Measurements from ENCODE around the gene LASP1. TPM values are rescaled to one million over a fixed set of nuclear protein-coding genes. Genes with fewer than 3 reads are reported as not detected.

Gene LASP1
- total and polyA plus RNA-seq, 2 experiments from 2014 or later = 198 to 250 TPM

- peaks cover 34% of the 10 kb centered on the region for H4K20me1 ChIP-seq (ENCODE audit: insufficient read depth)
Measured at GRCh38 chr17:38905375-38905774, 35.5 kb downstream of the LASP1 start.

GRCh38 chr17:38906460-38907228, 36.8 kb downstream of the LASP1 start:
- no peak for DNase-seq
- no peak overlapping the region for H3K4me3 ChIP-seq
- H3K27me3 ChIP-seq (replicated peaks; ENCODE audit: insufficient read depth) = no peaks in the 10 kb centered on the region
- no peak overlapping the region for H3K27ac ChIP-seq
- TF ChIP-seq EZH2 (IDR thresholded peaks at IDR 0.05; ENCODE audit: insufficient read depth, poor library complexity, severe bottlenecking) (no peak), EZH2phosphoT487 (IDR thresholded peaks at IDR 0.05; ENCODE audit: insufficient read depth, low read depth) (no peak)
- H3K79me2 ChIP-seq (ENCODE audit: insufficient read depth) = peaks cover 100% of the 10 kb centered on the region
- peaks cover 37% of the 10 kb centered on the region for H3F3A ChIP-seq (ENCODE audit: insufficient read depth)
- H3K9ac ChIP-seq = no peak overlapping the region
- H3K9me2 ChIP-seq (ENCODE audit: insufficient read depth) = no peaks in the 10 kb centered on the region
- H4K20me1 ChIP-seq (ENCODE audit: insufficient read depth) = peaks cover 34% of the 10 kb centered on the region
- in situ Hi-C loops (cut with MboI) = no loop called here
- 70% methylated on average over 7 of the region's 7 CpGs for WGBS, 2 experiments (ENCODE audit: low coverage in 1 of 2, low lambda C conversion rate in 2 of 2, missing lambda C conversion rate in 2 of 2)
- H3K36me3 ChIP-seq (ENCODE audit: low read depth) = peaks cover 46% of the 10 kb centered on the region
- no peak overlapping the region for H3K4me2 ChIP-seq (ENCODE audit: unreplicated experiment)
- H2AFZ ChIP-seq = no peak overlapping the region
- H3K9me3 ChIP-seq (ENCODE audit: low read depth) = no peaks in the 10 kb centered on the region
- H3K4me1 ChIP-seq (ENCODE audit: insufficient read depth) = peaks cover 7% of the 10 kb centered on the region

More at GRCh38 chr17:38905375-38905774, 35.5 kb downstream of the LASP1 start:
- no peak overlapping the region for H3K9ac ChIP-seq
- peaks cover 47% of the 10 kb centered on the region for H3F3A ChIP-seq (ENCODE audit: insufficient read depth)
- no peak for TF ChIP-seq EZH2 (IDR thresholded peaks at IDR 0.05; ENCODE audit: insufficient read depth, poor library complexity, severe bottlenecking)
- TF ChIP-seq EZH2phosphoT487 (IDR thresholded peaks at IDR 0.05; ENCODE audit: insufficient read depth, low read depth) = no peak
- peaks cover 45% of the 10 kb centered on the region for H3K36me3 ChIP-seq (ENCODE audit: low read depth)
- DNase-seq = no peak
- H3K4me1 ChIP-seq (ENCODE audit: insufficient read depth) = peaks cover 18% of the 10 kb centered on the region
- no peaks in the 10 kb centered on the region for H3K27me3 ChIP-seq (replicated peaks; ENCODE audit: insufficient read depth)
- H3K9me2 ChIP-seq (ENCODE audit: insufficient read depth) = no peaks in the 10 kb centered on the region
- in situ Hi-C loops (cut with MboI) = no loop called here
- no peak overlapping the region for H3K4me2 ChIP-seq (ENCODE audit: unreplicated experiment)
- H3K9me3 ChIP-seq (ENCODE audit: low read depth) = no peaks in the 10 kb centered on the region
- H3K79me2 ChIP-seq (ENCODE audit: insufficient read depth) = peaks cover 92% of the 10 kb centered on the region
- H2AFZ ChIP-seq = no peak overlapping the region
- no peak overlapping the region for H3K4me3 ChIP-seq
- WGBS, 2 experiments (ENCODE audit: low coverage in 1 of 2, low lambda C conversion rate in 2 of 2, missing lambda C conversion rate in 2 of 2) = 93% methylated on average over 10 of the region's 10 CpGs
- no peak overlapping the region for H3K27ac ChIP-seq

DNA sequence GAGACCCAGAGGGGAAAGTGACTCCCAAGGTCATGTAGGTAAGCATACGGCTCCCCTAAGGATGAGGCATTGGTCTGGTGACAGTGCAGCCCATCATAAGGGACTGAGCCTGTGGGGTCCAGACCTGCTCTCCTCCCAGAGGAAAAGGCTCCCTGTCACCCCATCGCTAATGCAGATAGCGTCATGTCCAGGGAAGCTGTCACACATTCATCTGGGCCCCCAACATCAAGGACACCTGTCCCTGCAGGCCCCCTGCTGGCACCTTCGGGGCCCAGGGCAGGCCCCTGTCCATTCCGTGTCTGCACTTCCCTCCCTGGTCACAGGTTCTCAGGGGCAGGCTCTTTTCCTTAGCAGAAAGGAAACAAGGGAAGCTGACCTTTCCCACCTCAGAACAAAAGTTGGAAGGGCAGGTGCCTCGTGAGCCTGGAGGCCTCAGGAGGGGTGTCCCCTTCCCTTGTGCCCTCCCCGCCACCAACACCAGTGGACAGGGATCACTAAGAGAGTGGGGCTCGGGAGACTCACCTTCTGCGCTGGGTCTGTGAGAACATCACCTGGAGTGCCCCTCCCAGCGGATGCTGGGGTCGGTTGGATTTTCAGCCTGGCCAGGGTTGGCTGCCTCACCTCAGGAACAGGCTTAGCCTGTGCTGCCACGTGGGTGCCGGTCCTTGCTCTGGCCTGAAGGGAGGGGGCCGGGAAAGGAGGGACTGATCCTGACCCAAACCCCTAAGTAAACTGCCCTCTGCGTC, 38.2 kb downstream of the LASP1 start:
- TF ChIP-seq EZH2phosphoT487 (IDR thresholded peaks at IDR 0.05; ENCODE audit: insufficient read depth, low read depth) = no peak
- TF ChIP-seq EZH2 (IDR thresholded peaks at IDR 0.05; ENCODE audit: insufficient read depth, poor library complexity, severe bottlenecking) = no peak
- Histone ChIP-seq H3K36me3 (ENCODE audit: low read depth) (peaks cover 41% of the 10 kb centered on the region), H4K20me1 (ENCODE audit: insufficient read depth) (peaks cover 29% of the 10 kb centered on the region), H3K27me3 (replicated peaks; ENCODE audit: insufficient read depth) (no peaks in the 10 kb centered on the region), H3K27ac (no peak overlapping the region), H3K4me2 (ENCODE audit: unreplicated experiment) (no peak overlapping the region), H3K79me2 (ENCODE audit: insufficient read depth) (peaks cover 100% of the 10 kb centered on the region), H3K9ac (no peak overlapping the region), H3K4me1 (ENCODE audit: insufficient read depth) (peaks cover 7% of the 10 kb centered on the region; the same call in 1 of the 2 replicates), H3F3A (ENCODE audit: insufficient read depth) (peaks cover 27% of the 10 kb centered on the region), H2AFZ (no peak overlapping the region), H3K9me2 (ENCODE audit: insufficient read depth) (no peaks in the 10 kb centered on the region), H3K4me3 (no peak overlapping the region), H3K9me3 (ENCODE audit: low read depth) (no peaks in the 10 kb centered on the region)
- WGBS, 2 experiments (ENCODE audit: low coverage in 1 of 2, low lambda C conversion rate in 2 of 2, missing lambda C conversion rate in 2 of 2) = 69 to 70% methylated on average over 14 to 15 of the region's 15 CpGs
- no peak for DNase-seq
- in situ Hi-C loops (cut with MboI) = no loop called here

GRCh38 chr17:38908676-38909181, 38.9 kb downstream of the LASP1 start:
- Histone ChIP-seq H3K4me2 (ENCODE audit: unreplicated experiment) (no peak overlapping the region), H4K20me1 (ENCODE audit: insufficient read depth) (peaks cover 23% of the 10 kb centered on the region; the same call in 1 of the 2 replicates), H3K4me1 (ENCODE audit: insufficient read depth) (peaks cover 2% of the 10 kb centered on the region; the same call in 1 of the 2 replicates), H3K79me2 (ENCODE audit: insufficient read depth) (peaks cover 100% of the 10 kb centered on the region), H3K27me3 (replicated peaks; ENCODE audit: insufficient read depth) (no peaks in the 10 kb centered on the region), H3K36me3 (ENCODE audit: low read depth) (peaks cover 39% of the 10 kb centered on the region), H3K9me3 (ENCODE audit: low read depth) (no peaks in the 10 kb centered on the region), H3K9ac (no peak overlapping the region), H2AFZ (no peak overlapping the region), H3F3A (ENCODE audit: insufficient read depth) (peaks cover 23% of the 10 kb centered on the region), H3K9me2 (ENCODE audit: insufficient read depth) (no peaks in the 10 kb centered on the region), H3K27ac (no peak overlapping the region), H3K4me3 (no peak overlapping the region)
- in situ Hi-C loops (cut with MboI) = no loop called here
- WGBS, 2 experiments (ENCODE audit: low coverage in 1 of 2, low lambda C conversion rate in 2 of 2, missing lambda C conversion rate in 2 of 2) = 30 to 35% methylated on average over 8 of the region's 8 CpGs
- no peak for DNase-seq
- TF ChIP-seq EZH2 (IDR thresholded peaks at IDR 0.05; ENCODE audit: insufficient read depth, poor library complexity, severe bottlenecking) (no peak), EZH2phosphoT487 (IDR thresholded peaks at IDR 0.05; ENCODE audit: insufficient read depth, low read depth) (no peak)

Data from GM23248 (cell line).